HCT116 (cell line): ENCODE results near the gene PPM1A.

ENCODE experiments used
- CEBPB ChIP-seq: IDR thresholded peaks from 2 replicates; pipeline ENCODE4 v1.6.1; 2012; ENCODE audit warnings: low read depth
- CTCF ChIP-seq, 3 experiments: fragments of 200-600 bp in 1 of 3; sonication (generic) in 1 of 3; IDR thresholded peaks in 2 of 3; conservative IDR thresholded peaks in 1 of 3; 2 replicates each; pipeline ENCODE4 v1.5.1; 2012 to 2017; ENCODE audit warnings: low read depth in 2 of 3, low read length in 2 of 3, antibody characterized with exemption in 1 of 3, borderline replicate concordance in 1 of 3, control low read depth in 1 of 3, mild to moderate bottlenecking in 1 of 3, mixed read lengths in 1 of 3, mixed run types in 1 of 3, moderate library complexity in 1 of 3; ENCODE audit not compliant: insufficient read depth in 1 of 3
- EZH2 ChIP-seq: fragments of 200-600 bp; sonication (generic); IDR thresholded peaks from 2 replicates; pipeline ENCODE4 v1.6.1; 2017; ENCODE audit warnings: antibody characterized with exemption, mixed run types
- EZH2phosphoT487 ChIP-seq: fragments of 200-600 bp; IDR thresholded peaks from 2 replicates; pipeline ENCODE4 v1.6.1; 2018; ENCODE audit warnings: antibody characterized with exemption, borderline replicate concordance
- POLR2A ChIP-seq: IDR thresholded peaks from 2 replicates; pipeline ENCODE4 v1.7.0; 2011; ENCODE audit warnings: borderline replicate concordance; ENCODE audit not compliant: insufficient read depth, insufficient read length; ENCODE audit errors: extremely low read depth
- POLR2AphosphoS5 ChIP-seq: IDR thresholded peaks from 2 replicates; pipeline ENCODE4 v1.6.1; 2011; ENCODE audit warnings: mild to moderate bottlenecking, low read depth, low read length, moderate library complexity
- RAD21 ChIP-seq: IDR thresholded peaks from 2 replicates; pipeline ENCODE4 v1.6.1; 2012; ENCODE audit warnings: low read depth, mild to moderate bottlenecking
- REST ChIP-seq: IDR thresholded peaks from 2 replicates; pipeline ENCODE4 v1.6.1; 2012; ENCODE audit warnings: low read depth
- SIN3A ChIP-seq: IDR thresholded peaks from 2 replicates; pipeline ENCODE4 v1.6.1; 2012; ENCODE audit warnings: low read depth
- TCF7L2 ChIP-seq: IDR thresholded peaks from 2 replicates; pipeline ENCODE4 v1.7.0; 2011; ENCODE audit warnings: borderline replicate concordance, inconsistent platforms; ENCODE audit not compliant: insufficient read depth, insufficient read length; ENCODE audit errors: extremely low read depth
- YY1 ChIP-seq: IDR thresholded peaks from 2 replicates; pipeline ENCODE4 v1.6.1; 2011; ENCODE audit warnings: low read length, low read depth, moderate library complexity, mild to moderate bottlenecking; ENCODE audit not compliant: insufficient replicate concordance; ENCODE audit errors: extremely low read depth
- ZFX ChIP-seq: fragments of 450-650 bp; IDR thresholded peaks from 2 replicates; pipeline ENCODE4 v1.6.1; 2017
- TF ChIP-seq, protein P1 (sequence below): IDR thresholded peaks from 2 replicates; pipeline ENCODE4 v1.6.1; 2012
- TF ChIP-seq, protein P2 (sequence below): IDR thresholded peaks from 2 replicates; pipeline ENCODE4 v1.6.1; 2012

GRCh38 chr14:60214003-60214402 is 35.0 kb upstream of the PPM1A start:
- TF ChIP-seq CTCF (IDR thresholded peaks at IDR 0.05 in 2 of 3, conservative IDR thresholded peaks at IDR 0.05 in 1 of 3; ENCODE audit: borderline replicate concordance in 1 of 3, insufficient read depth in 1 of 3, low read depth in 2 of 3, low read length in 2 of 3): no peak
- no peak for TF ChIP-seq POLR2AphosphoS5
- no peak for TF ChIP-seq EZH2
- no peak for TF ChIP-seq CEBPB
- no peak for TF ChIP-seq POLR2A
- no peak for TF ChIP-seq ZFX
- TF ChIP-seq, protein P1, sequence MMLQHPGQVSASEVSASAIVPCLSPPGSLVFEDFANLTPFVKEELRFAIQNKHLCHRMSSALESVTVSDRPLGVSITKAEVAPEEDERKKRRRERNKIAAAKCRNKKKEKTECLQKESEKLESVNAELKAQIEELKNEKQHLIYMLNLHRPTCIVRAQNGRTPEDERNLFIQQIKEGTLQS: no peak
- TF ChIP-seq SIN3A: no peak
- TF ChIP-seq, protein P2, sequence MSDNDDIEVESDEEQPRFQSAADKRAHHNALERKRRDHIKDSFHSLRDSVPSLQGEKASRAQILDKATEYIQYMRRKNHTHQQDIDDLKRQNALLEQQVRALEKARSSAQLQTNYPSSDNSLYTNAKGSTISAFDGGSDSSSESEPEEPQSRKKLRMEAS: no peak
- TF ChIP-seq TCF7L2: no peak
- TF ChIP-seq RAD21: no peak
- no peak for TF ChIP-seq REST
- no peak for TF ChIP-seq EZH2phosphoT487
- TF ChIP-seq YY1: no peak
